HepG2 (cell line): ENCODE measurements around the gene MAP1B.

Source experiments
- IRF2 ChIP-seq: IDR thresholded peaks from 2 replicates; pipeline ENCODE4 v1.6.1; 2018; ENCODE audit warnings: missing genetic modification reagents, missing compliant biosample characterization
- NONO ChIP-seq, 2 experiments: fragments of 450-650 bp in 1 of 2; sonication (generic) in 1 of 2; formaldehyde crosslinking in 1 of 2; IDR thresholded peaks in 1 of 2; conservative IDR thresholded peaks in 1 of 2; 2 replicates each; pipeline versions ENCODE4 v1.6.1 to v1.8.0; 2017 to 2022; ENCODE audit warnings: mild to moderate bottlenecking in 1 of 2, missing genetic modification reagents in 1 of 2, moderate library complexity in 1 of 2
- RAD21 ChIP-seq: fragments of 450-650 bp; formaldehyde crosslinking; IDR thresholded peaks from 2 replicates; pipeline ENCODE4 v1.5.0; 2020; ENCODE audit warnings: mild to moderate bottlenecking
- TEAD3 ChIP-seq: optimal IDR thresholded peaks from 2 replicates; pipeline ENCODE3; 2016; ENCODE audit warnings: borderline replicate concordance
- ZNF263 ChIP-seq: sonication (generic); formaldehyde crosslinking; IDR thresholded peaks from 2 replicates; pipeline ENCODE4 v1.4.0; 2020; ENCODE audit warnings: missing genetic modification reagents
- ZNF629 ChIP-seq: sonication (generic); formaldehyde crosslinking; conservative IDR thresholded peaks from 2 replicates; pipeline ENCODE4 v1.5.0; 2020; ENCODE audit warnings: missing genetic modification reagents
- ZNF761 ChIP-seq: sonication (generic); formaldehyde crosslinking; conservative IDR thresholded peaks from 2 replicates; pipeline ENCODE4 v1.4.0; 2020; ENCODE audit warnings: mild to moderate bottlenecking, missing genetic modification reagents

DNA sequence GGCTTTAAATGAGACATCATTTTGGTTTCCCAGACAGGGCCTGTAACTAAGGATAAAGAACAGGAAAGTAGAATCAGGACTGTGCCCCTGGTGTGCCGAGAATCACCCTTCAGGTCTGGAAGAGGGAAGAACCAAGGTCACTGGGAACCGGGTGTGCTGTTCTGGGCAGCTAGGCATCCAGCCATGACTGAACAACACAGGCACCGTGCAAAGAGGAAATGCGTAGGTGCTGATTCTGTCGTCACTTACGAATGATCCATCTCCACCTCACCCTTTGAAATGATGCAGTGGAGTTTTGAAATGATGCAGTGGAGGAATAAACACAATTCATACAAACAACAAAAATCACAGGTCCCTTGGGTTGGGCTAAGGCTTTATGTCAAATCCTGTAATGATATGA, 64.4 kb downstream of the MAP1B start:
- TF ChIP-seq RAD21, result no peak
- TF ChIP-seq ZNF761, result no peak
- TF ChIP-seq TEAD3, result no peak
- no peak for TF ChIP-seq IRF2 (CRISPR knock-in tag)
- TF ChIP-seq ZNF263 (CRISPR knock-in tag), result no peak
- no peak for TF ChIP-seq ZNF629 (CRISPR knock-in tag)
- TF ChIP-seq NONO (IDR thresholded peaks at IDR 0.05), result no peak
- TF ChIP-seq NONO (CRISPR knock-in tag; conservative IDR thresholded peaks at IDR 0.05), result no peak
